T-helper 2 cell treated with Interferon-gamma antibody and Interleukin-4, amounts not matched to agents 5 μg/mL and 100 μg/mL, for 36 hours (primary cell): ENCODE measurements around the gene ORM1.
A peak's percentile ranks its signal among the peaks of the same experiment; 100 is the strongest.
"Not testable (repeated sequence)": the region's sequence is repeated elsewhere in the genome, so short reads cannot be mapped to it uniquely, and the experiment has no call there.

ENCODE experiments used
- DNase-seq: peaks from one replicate; pipeline ENCODE4 v3.0.0; 2021; ENCODE audit warnings: low spot score
- H3K27ac Mint-ChIP-seq: one replicate; pipeline ENCODE4 v1.8.0; 2021; ENCODE audit warnings: mild to moderate bottlenecking, mixed read lengths
- H3K27me3 Mint-ChIP-seq: one replicate; pipeline ENCODE4 v1.8.0; 2021; ENCODE audit warnings: low read depth, mixed read lengths
- H3K36me3 Mint-ChIP-seq: one replicate; pipeline ENCODE4 v1.8.0; 2021; ENCODE audit warnings: low read depth, mixed read lengths
- H3K4me1 Mint-ChIP-seq: one replicate; pipeline ENCODE4 v1.8.0; 2021; ENCODE audit warnings: low read depth, mixed read lengths
- H3K4me3 Mint-ChIP-seq: one replicate; pipeline ENCODE4 v1.8.0; 2022; ENCODE audit warnings: mild to moderate bottlenecking, moderate library complexity, mixed read lengths
- H3K9me3 Mint-ChIP-seq: one replicate; pipeline ENCODE4 v1.8.0; 2021; ENCODE audit warnings: mixed read lengths

ORM1 gene

GRCh38 chr9:114332474-114333040 is 9.7 kb downstream of the ORM1 start:
- H3K4me3 Mint-ChIP-seq, H3K9me3 Mint-ChIP-seq, H3K27me3 Mint-ChIP-seq, H3K27ac Mint-ChIP-seq, H3K4me1 Mint-ChIP-seq, DNase-seq: not testable (repeated sequence)
- peaks cover 31% of the 10 kb centered on the region for H3K36me3 Mint-ChIP-seq

GRCh38 chr9:114333718-114334117 is 10.8 kb downstream of the ORM1 start:
- not testable (repeated sequence) for DNase-seq, H3K27me3 Mint-ChIP-seq, H3K9me3 Mint-ChIP-seq, H3K27ac Mint-ChIP-seq, H3K4me3 Mint-ChIP-seq, H3K4me1 Mint-ChIP-seq
- H3K36me3 Mint-ChIP-seq, result peaks cover 42% of the 10 kb centered on the region

GRCh38 chr9:114334490-114334889 is 11.6 kb downstream of the ORM1 start:
- H3K9me3 Mint-ChIP-seq, result peaks cover 4% of the 10 kb centered on the region
- H3K27ac Mint-ChIP-seq, result no peak overlapping the region
- peaks cover 49% of the 10 kb centered on the region for H3K36me3 Mint-ChIP-seq

GRCh38 chr9:114335745-114336144 is 12.8 kb downstream of the ORM1 start:
- H3K27me3 Mint-ChIP-seq, result no peaks in the 10 kb centered on the region
- H3K4me3 Mint-ChIP-seq, result no peak overlapping the region
- H3K9me3 Mint-ChIP-seq, result peaks cover 4% of the 10 kb centered on the region
- H3K4me1 Mint-ChIP-seq, result peaks cover 8% of the 10 kb centered on the region
- no peak for DNase-seq
- no peak overlapping the region for H3K27ac Mint-ChIP-seq
- H3K36me3 Mint-ChIP-seq, result peaks cover 60% of the 10 kb centered on the region

More at GRCh38 chr9:114334490-114334889, 11.6 kb downstream of the ORM1 start:
- no peak overlapping the region for H3K4me3 Mint-ChIP-seq
- H3K27me3 Mint-ChIP-seq, result no peaks in the 10 kb centered on the region
- H3K4me1 Mint-ChIP-seq, result peaks cover 8% of the 10 kb centered on the region
- no peak for DNase-seq

DNA sequence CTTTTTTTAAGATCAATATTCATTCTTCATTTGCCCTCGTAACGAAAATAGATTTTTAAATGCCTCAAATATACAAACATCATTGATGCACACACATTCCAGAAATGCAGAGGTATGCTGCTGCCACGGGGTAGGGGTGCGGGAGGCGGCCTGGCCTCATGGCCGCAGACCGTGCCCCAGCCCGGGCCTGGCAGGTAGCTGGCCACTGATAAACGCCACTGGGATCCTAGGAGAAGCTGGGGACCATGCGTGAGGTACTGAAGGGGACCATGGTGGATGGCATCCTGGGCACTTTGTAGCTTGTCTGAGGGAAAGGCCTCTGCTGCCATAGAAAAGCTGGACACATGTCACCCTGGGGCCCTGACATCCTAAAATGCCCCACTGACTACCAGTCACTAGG is 13.3 kb downstream of the ORM1 start:
- Mint-ChIP-seq H3K36me3 (peaks cover 64% of the 10 kb centered on the region), H3K4me1 (peaks cover 8% of the 10 kb centered on the region), H3K27ac (no peak overlapping the region), H3K4me3 (no peak overlapping the region), H3K9me3 (peaks cover 4% of the 10 kb centered on the region), H3K27me3 (no peaks in the 10 kb centered on the region)
- DNase-seq, result no peak

GRCh38 chr9:114336699-114337395 is 13.9 kb downstream of the ORM1 start:
- Mint-ChIP-seq H3K9me3 (peaks cover 4% of the 10 kb centered on the region), H3K36me3 (peaks cover 71% of the 10 kb centered on the region), H3K4me1 (peaks cover 10% of the 10 kb centered on the region), H3K4me3 (no peak overlapping the region), H3K27ac (no peak overlapping the region), H3K27me3 (no peaks in the 10 kb centered on the region)
- DNase-seq, result no peak

- peaks cover 4% of the 10 kb centered on the region for H3K9me3 Mint-ChIP-seq
- DNase-seq, result no peak
- H3K36me3 Mint-ChIP-seq, result peaks cover 81% of the 10 kb centered on the region
Observed at GRCh38 chr9:114338187-114338586, 15.3 kb downstream of the ORM1 start.

GRCh38 chr9:114339130-114339908 is 16.4 kb downstream of the ORM1 start:
- Mint-ChIP-seq H3K27ac (no peak overlapping the region), H3K4me3 (no peak overlapping the region), H3K36me3 (peaks cover 91% of the 10 kb centered on the region), H3K4me1 (peaks cover 9% of the 10 kb centered on the region), H3K27me3 (no peaks in the 10 kb centered on the region), H3K9me3 (peaks cover 4% of the 10 kb centered on the region)
- DNase-seq, result peak; percentile 44

More at GRCh38 chr9:114338187-114338586, 15.3 kb downstream of the ORM1 start:
- peaks cover 9% of the 10 kb centered on the region for H3K4me1 Mint-ChIP-seq
- H3K4me3 Mint-ChIP-seq, result no peak overlapping the region
- no peak overlapping the region for H3K27ac Mint-ChIP-seq
- H3K27me3 Mint-ChIP-seq, result no peaks in the 10 kb centered on the region

GRCh38 chr9:114341152-114341830 is 18.4 kb downstream of the ORM1 start:
- Mint-ChIP-seq H3K9me3 (no peaks in the 10 kb centered on the region), H3K27ac (no peak overlapping the region), H3K4me3 (no peak overlapping the region), H3K4me1 (peaks cover 9% of the 10 kb centered on the region), H3K27me3 (no peaks in the 10 kb centered on the region), H3K36me3 (peaks cover 92% of the 10 kb centered on the region)
- no peak for DNase-seq

- Mint-ChIP-seq H3K4me3 (no peak overlapping the region), H3K27ac (peak overlapping the region; percentile 26), H3K4me1 (peaks cover 11% of the 10 kb centered on the region), H3K27me3 (no peaks in the 10 kb centered on the region), H3K36me3 (peaks cover 92% of the 10 kb centered on the region), H3K9me3 (no peaks in the 10 kb centered on the region)
- DNase-seq, result no peak
Observed at GRCh38 chr9:114341991-114342390, 19.1 kb downstream of the ORM1 start.

DNA sequence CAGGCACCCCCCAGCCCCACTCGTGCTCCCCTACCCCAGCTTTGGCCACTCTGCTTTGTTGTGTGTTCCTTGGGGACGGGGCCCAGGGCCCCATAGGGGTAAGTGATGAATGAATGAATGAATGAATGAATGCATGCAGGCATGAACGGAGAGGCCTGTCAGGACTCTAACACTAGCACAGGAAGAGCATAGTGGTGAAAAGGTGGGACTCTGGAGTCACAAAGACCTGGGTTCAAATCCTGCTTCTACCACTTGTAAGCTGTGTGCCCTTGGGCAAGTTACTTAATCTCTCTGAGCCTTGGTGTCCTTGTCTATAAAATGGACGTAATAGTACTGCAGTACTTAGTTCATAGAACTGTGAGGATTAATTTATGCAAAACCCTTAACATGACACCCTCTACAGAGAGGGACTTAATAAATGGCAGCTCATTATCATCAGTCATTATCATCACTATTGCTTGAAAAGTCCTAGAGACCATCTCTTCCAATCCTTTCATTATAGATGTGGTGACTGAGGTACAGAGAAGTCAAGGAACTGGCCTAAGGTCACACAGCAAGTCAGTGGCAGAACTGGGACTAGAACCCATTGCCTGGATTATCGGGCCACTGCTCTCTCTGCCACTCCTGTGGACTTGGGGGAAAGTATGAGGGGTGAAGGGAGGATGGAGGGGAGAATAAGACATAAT is 20.0 kb downstream of the ORM1 start:
- Mint-ChIP-seq H3K9me3 (no peaks in the 10 kb centered on the region), H3K4me3 (no peak overlapping the region), H3K4me1 (peaks cover 11% of the 10 kb centered on the region), H3K36me3 (peaks cover 91% of the 10 kb centered on the region), H3K27me3 (no peaks in the 10 kb centered on the region), H3K27ac (peak overlapping the region; percentile 67)
- DNase-seq, result no peak

GRCh38 chr9:114343471-114344187 is 20.7 kb downstream of the ORM1 start:
- Mint-ChIP-seq H3K4me1 (peaks cover 12% of the 10 kb centered on the region), H3K4me3 (no peak overlapping the region), H3K27me3 (no peaks in the 10 kb centered on the region), H3K36me3 (peaks cover 91% of the 10 kb centered on the region), H3K9me3 (no peaks in the 10 kb centered on the region), H3K27ac (peak overlapping the region; percentile 67)
- no peak for DNase-seq

DNA sequence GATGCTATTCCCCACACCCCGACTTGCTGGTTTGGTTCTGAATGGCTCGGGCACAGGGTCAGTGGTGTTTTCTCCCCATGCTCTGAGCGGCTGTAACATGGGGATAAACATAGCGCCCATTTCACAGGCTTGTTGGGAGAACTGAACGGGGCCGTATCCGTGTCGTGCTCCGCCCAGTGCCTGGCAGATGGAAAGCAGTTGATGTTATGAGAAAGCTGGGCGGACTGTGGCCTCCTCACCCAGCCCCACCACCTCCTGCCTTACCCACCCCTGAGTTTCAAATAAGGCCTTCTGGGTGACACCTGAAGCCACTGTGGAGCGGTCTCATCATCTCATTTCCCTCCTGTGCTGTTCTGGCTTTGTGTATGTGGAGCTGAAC is 21.3 kb downstream of the ORM1 start:
- no peak overlapping the region for H3K27ac Mint-ChIP-seq
- peaks cover 13% of the 10 kb centered on the region for H3K4me1 Mint-ChIP-seq

More for the DNA sequence above, 21.3 kb downstream of the ORM1 start:
- DNase-seq, result no peak
- Mint-ChIP-seq H3K27me3 (no peaks in the 10 kb centered on the region), H3K36me3 (peaks cover 91% of the 10 kb centered on the region), H3K4me3 (no peak overlapping the region), H3K9me3 (no peaks in the 10 kb centered on the region)
